ENCODE data around the gene GABBR2.

The GABBR2 gene

GRCh38 chr9:98311541-98311940 is 397.2 kb downstream of the GABBR2 start:
- TF ChIP-seq, protein P1, sequence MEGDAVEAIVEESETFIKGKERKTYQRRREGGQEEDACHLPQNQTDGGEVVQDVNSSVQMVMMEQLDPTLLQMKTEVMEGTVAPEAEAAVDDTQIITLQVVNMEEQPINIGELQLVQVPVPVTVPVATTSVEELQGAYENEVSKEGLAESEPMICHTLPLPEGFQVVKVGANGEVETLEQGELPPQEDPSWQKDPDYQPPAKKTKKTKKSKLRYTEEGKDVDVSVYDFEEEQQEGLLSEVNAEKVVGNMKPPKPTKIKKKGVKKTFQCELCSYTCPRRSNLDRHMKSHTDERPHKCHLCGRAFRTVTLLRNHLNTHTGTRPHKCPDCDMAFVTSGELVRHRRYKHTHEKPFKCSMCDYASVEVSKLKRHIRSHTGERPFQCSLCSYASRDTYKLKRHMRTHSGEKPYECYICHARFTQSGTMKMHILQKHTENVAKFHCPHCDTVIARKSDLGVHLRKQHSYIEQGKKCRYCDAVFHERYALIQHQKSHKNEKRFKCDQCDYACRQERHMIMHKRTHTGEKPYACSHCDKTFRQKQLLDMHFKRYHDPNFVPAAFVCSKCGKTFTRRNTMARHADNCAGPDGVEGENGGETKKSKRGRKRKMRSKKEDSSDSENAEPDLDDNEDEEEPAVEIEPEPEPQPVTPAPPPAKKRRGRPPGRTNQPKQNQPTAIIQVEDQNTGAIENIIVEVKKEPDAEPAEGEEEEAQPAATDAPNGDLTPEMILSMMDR (IDR thresholded peaks at IDR 0.05; ENCODE audit: low read depth, low read length, missing control alignments), result no peak
- no peaks in the 10 kb centered on the region for H3K36me3 ChIP-seq (replicated peaks)
- in situ Hi-C loops (cut with HindIII; ENCODE audit: low pct_ligation_motif_present, low sequenced_read_pairs), result no loop called here
- no peak overlapping the region for H3K4me3 ChIP-seq (ENCODE audit: low read depth, low read length)
- H3K27me3 ChIP-seq (replicated peaks), result no peaks in the 10 kb centered on the region
- H3K27ac ChIP-seq, result no peak overlapping the region
- no peak for DNase-seq

- no peak overlapping the region for H3K27ac ChIP-seq
- TF ChIP-seq, protein P1 (IDR thresholded peaks at IDR 0.05; ENCODE audit: low read depth, low read length, missing control alignments), result peak; percentile 11
- in situ Hi-C loops (cut with HindIII; ENCODE audit: low pct_ligation_motif_present, low sequenced_read_pairs), result no loop called here
- peak; percentile 34 for DNase-seq
- H3K36me3 ChIP-seq (replicated peaks), result no peaks in the 10 kb centered on the region
- H3K27me3 ChIP-seq (replicated peaks), result no peaks in the 10 kb centered on the region
- no peak overlapping the region for H3K4me3 ChIP-seq (ENCODE audit: low read depth, low read length)
These were observed 397.9 kb downstream of the GABBR2 start for GRCh38 chr9:98310752-98311392.

GRCh38 chr9:98306384-98307145 is 402.2 kb downstream of the GABBR2 start:
- Histone ChIP-seq H3K36me3 (replicated peaks) (no peaks in the 10 kb centered on the region), H3K4me3 (ENCODE audit: low read depth, low read length) (no peak overlapping the region), H3K27ac (no peak overlapping the region), H3K27me3 (replicated peaks) (no peaks in the 10 kb centered on the region)
- TF ChIP-seq, protein P1 (IDR thresholded peaks at IDR 0.05; ENCODE audit: low read depth, low read length, missing control alignments), result no peak
- in situ Hi-C loops (cut with HindIII; ENCODE audit: low pct_ligation_motif_present, low sequenced_read_pairs), result no loop called here
- DNase-seq, result no peak

GRCh38 chr9:98304381-98304780 is 404.4 kb downstream of the GABBR2 start:
- DNase-seq, result no peak
- Histone ChIP-seq H3K27ac (no peak overlapping the region), H3K36me3 (replicated peaks) (no peaks in the 10 kb centered on the region), H3K27me3 (replicated peaks) (no peaks in the 10 kb centered on the region), H3K4me3 (ENCODE audit: low read depth, low read length) (no peak overlapping the region)
- in situ Hi-C loops (cut with HindIII; ENCODE audit: low pct_ligation_motif_present, low sequenced_read_pairs), result no loop called here
- TF ChIP-seq, protein P1 (IDR thresholded peaks at IDR 0.05; ENCODE audit: low read depth, low read length, missing control alignments), result no peak

GRCh38 chr9:98303633-98304125 is 405.1 kb downstream of the GABBR2 start:
- no peak overlapping the region for H3K27ac ChIP-seq
- no peaks in the 10 kb centered on the region for H3K36me3 ChIP-seq (replicated peaks)
- TF ChIP-seq, protein P1 (IDR thresholded peaks at IDR 0.05; ENCODE audit: low read depth, low read length, missing control alignments), result no peak
- in situ Hi-C loops (cut with HindIII; ENCODE audit: low pct_ligation_motif_present, low sequenced_read_pairs), result no loop called here
- DNase-seq, result no peak
- H3K4me3 ChIP-seq (ENCODE audit: low read depth, low read length), result no peak overlapping the region
- H3K27me3 ChIP-seq (replicated peaks), result no peaks in the 10 kb centered on the region

All from brain microvascular endothelial cell (primary cell).